H1 (cell line): ENCODE results near the gene MAPK13. TPM values are rescaled to one million over a fixed set of nuclear protein-coding genes. Genes with fewer than 3 reads are reported as not detected.
A peak's percentile ranks its signal among the peaks of the same experiment; 100 is the strongest.

ENCODE experiments used
- CTCF ChIA-PET: fragments of 300-600 bp; sonication (Branson Sonifier 250); formaldehyde crosslinking; loops from one replicate; lab custom pipeline; 2021; ENCODE audit not compliant: partially characterized antibody; lab: Charles Lee
- POLR2A ChIA-PET: fragments of 300-600 bp; sonication (Branson Sonifier 250); formaldehyde crosslinking; loops from one replicate; lab custom pipeline; 2021; ENCODE audit warnings: inconsistent platforms; ENCODE audit not compliant: partially characterized antibody; lab: Charles Lee
- DNase-seq, 2 experiments: peaks; one replicate each; pipeline versions ENCODE4 v3.0.0 to v3.0.0-alpha.2; 2010 to 2022; ENCODE audit warnings: low spot score in 2 of 2, low read depth in 1 of 2, mixed read lengths in 1 of 2
- FAIRE-seq: peaks from 2 replicates; lab custom pipeline; 2011; peaks lifted over from hg19 to GRCh38; lab: Jason Lieb, UNC
- H2AFZ ChIP-seq: 2 replicates; pipeline ENCODE4 v1.8.1; 2012; ENCODE audit warnings: low read length, inconsistent platforms
- H2AK5ac ChIP-seq: 2 replicates; pipeline ENCODE4 v1.6.1; 2013; ENCODE audit warnings: low read depth, low read length
- H2BK120ac ChIP-seq: replicated peaks from 2 replicates; pipeline ENCODE3; 2013; ENCODE audit warnings: low read depth, low read length, inconsistent platforms
- H2BK12ac ChIP-seq: 2 replicates; pipeline ENCODE4 v1.6.1; 2013; ENCODE audit warnings: low read depth, low read length
- H2BK15ac ChIP-seq: 2 replicates; pipeline ENCODE4 v1.6.1; 2013; ENCODE audit warnings: low read length
- H2BK20ac ChIP-seq: 2 replicates; pipeline ENCODE4 v1.6.1; 2013; ENCODE audit warnings: low read length
- H2BK5ac ChIP-seq: 2 replicates; pipeline ENCODE4 v1.6.1; 2013; ENCODE audit warnings: low read depth, low read length
- H3K14ac ChIP-seq: 2 replicates; pipeline ENCODE4 v1.6.1; 2013; ENCODE audit warnings: inconsistent platforms; ENCODE audit not compliant: insufficient read length
- H3K18ac ChIP-seq: 2 replicates; pipeline ENCODE4 v1.6.1; 2013; ENCODE audit warnings: low read length; ENCODE audit errors: extremely low read depth
- H3K23ac ChIP-seq: 2 replicates; pipeline ENCODE4 v1.6.1; 2013; ENCODE audit warnings: inconsistent platforms; ENCODE audit not compliant: insufficient read length
- H3K23me2 ChIP-seq: 2 replicates; pipeline ENCODE4 v1.6.1; 2013; ENCODE audit warnings: low read depth, low read length
- H3K27ac ChIP-seq: 2 replicates; pipeline ENCODE4 v1.6.1; 2011; ENCODE audit warnings: low read depth, low read length, inconsistent platforms
- H3K27me3 ChIP-seq, 4 experiments: replicated peaks in 1 of 4; 1 replicate in 1 of 4; 2 replicates in 3 of 4; pipeline versions ENCODE4 v1.6.1 to v1.8.1; 2011 to 2013; ENCODE audit warnings: low read length in 3 of 4, mild to moderate bottlenecking in 3 of 4, inconsistent platforms in 2 of 4, mixed read lengths in 2 of 4, moderate library complexity in 1 of 4; ENCODE audit not compliant: control insufficient read depth in 3 of 4, insufficient read depth in 3 of 4; ENCODE audit errors: extremely low read depth in 1 of 4
- H3K36me3 ChIP-seq, 4 experiments: 2 replicates each; pipeline versions ENCODE4 v1.6.1 to v1.8.1; 2011 to 2013; ENCODE audit warnings: mild to moderate bottlenecking in 4 of 4, low read length in 3 of 4, moderate library complexity in 2 of 4, control low read depth in 1 of 4, inconsistent platforms in 1 of 4; ENCODE audit not compliant: insufficient read depth in 4 of 4, control insufficient read depth in 2 of 4
- H3K4ac ChIP-seq: replicated peaks from 2 replicates; pipeline ENCODE3; 2013; ENCODE audit warnings: low read length, low read depth, mixed read lengths, inconsistent platforms; ENCODE audit not compliant: insufficient read length
- H3K4me1 ChIP-seq, 4 experiments: replicated peaks in 1 of 4; 1 replicate in 1 of 4; 2 replicates in 3 of 4; pipeline versions ENCODE4 v1.6.1 to v1.8.1; 2011 to 2013; ENCODE audit warnings: low read length in 3 of 4, inconsistent platforms in 2 of 4, mixed read lengths in 1 of 4; ENCODE audit not compliant: insufficient read depth in 4 of 4, control insufficient read depth in 3 of 4
- H3K4me2 ChIP-seq, 2 experiments: 2 replicates each; pipeline versions ENCODE4 v1.6.1 to v1.8.1; 2011 to 2013; ENCODE audit warnings: low read depth in 2 of 2, low read length in 2 of 2, control low read depth in 1 of 2, inconsistent platforms in 1 of 2, mild to moderate bottlenecking in 1 of 2; ENCODE audit not compliant: insufficient read depth in 1 of 2
- H3K4me3 ChIP-seq, 4 experiments: fragments of 200-600, 300-600 bp in 1 of 4; sonication (generic), shearing (Covaris generic), sonication (Bioruptor Twin) in 1 of 4; 2 replicates each; pipeline versions ENCODE4 v1.5.1 to v1.8.1; 2011 to 2016; ENCODE audit warnings: low read length in 4 of 4, low read depth in 3 of 4, control low read depth in 2 of 4, inconsistent platforms in 2 of 4, mild to moderate bottlenecking in 2 of 4, mixed read lengths in 1 of 4, moderate library complexity in 1 of 4; ENCODE audit not compliant: insufficient read depth in 2 of 4; ENCODE audit errors: extremely low read depth in 1 of 4
- H3K56ac ChIP-seq: replicated peaks from 2 replicates; pipeline ENCODE3; 2013; ENCODE audit warnings: low read depth, mild to moderate bottlenecking, mixed read lengths, low read length, inconsistent platforms; ENCODE audit not compliant: insufficient read length
- H3K79me1 ChIP-seq: 2 replicates; pipeline ENCODE4 v1.6.1; 2013; ENCODE audit warnings: low read depth, low read length, control low read depth
- H3K79me2 ChIP-seq, 2 experiments: 2 replicates each; pipeline versions ENCODE4 v1.6.1 to v1.8.1; 2012 to 2013; ENCODE audit warnings: low read length in 2 of 2, mild to moderate bottlenecking in 2 of 2, inconsistent platforms in 1 of 2; ENCODE audit not compliant: insufficient read depth in 2 of 2, control insufficient read depth in 1 of 2
- H3K9ac ChIP-seq, 4 experiments: replicated peaks in 1 of 4; 1 replicate in 1 of 4; 2 replicates in 3 of 4; pipeline versions ENCODE4 v1.6.1 to v1.8.1; 2011 to 2013; ENCODE audit warnings: low read depth in 3 of 4, low read length in 3 of 4, control low read depth in 2 of 4, mild to moderate bottlenecking in 2 of 4, moderate library complexity in 2 of 4, inconsistent platforms in 1 of 4; ENCODE audit errors: extremely low read depth in 1 of 4
- H3K9me3 ChIP-seq, 2 experiments: 2 replicates each; pipeline versions ENCODE4 v1.6.1 to v1.8.1; 2012 to 2013; ENCODE audit warnings: mild to moderate bottlenecking in 2 of 2, moderate library complexity in 2 of 2, control low read depth in 1 of 2, inconsistent platforms in 1 of 2, low read depth in 1 of 2, low read length in 1 of 2, mixed read lengths in 1 of 2; ENCODE audit not compliant: insufficient read depth in 2 of 2
- H4K20me1 ChIP-seq, 2 experiments: replicated peaks in 1 of 2; 2 replicates each; pipeline versions ENCODE3 to v1.8.1; 2011 to 2013; ENCODE audit warnings: inconsistent platforms in 2 of 2, low read length in 2 of 2, mild to moderate bottlenecking in 1 of 2; ENCODE audit not compliant: insufficient read depth in 2 of 2, control insufficient read depth in 1 of 2
- H4K5ac ChIP-seq: 2 replicates; pipeline ENCODE4 v1.6.1; 2013; ENCODE audit warnings: low read length, low read depth, mixed read lengths, inconsistent platforms; ENCODE audit not compliant: insufficient read length
- H4K8ac ChIP-seq: 2 replicates; pipeline ENCODE4 v1.8.0; 2013; ENCODE audit warnings: mild to moderate bottlenecking, moderate library complexity, low read length, inconsistent platforms; ENCODE audit not compliant: insufficient read depth; ENCODE audit errors: extremely low read depth
- H4K91ac ChIP-seq: replicated peaks from 2 replicates; pipeline ENCODE3; 2013; ENCODE audit warnings: low read length, mixed read lengths, inconsistent platforms; ENCODE audit not compliant: insufficient read length
- CEBPB ChIP-seq: IDR thresholded peaks from 2 replicates; pipeline ENCODE4 v1.6.1; 2012; ENCODE audit warnings: low read depth, low read length
- JUN ChIP-seq: IDR thresholded peaks from 2 replicates; pipeline ENCODE4 v1.6.1; 2011; ENCODE audit warnings: low read depth, mild to moderate bottlenecking, improper control_type of control experiment, low read length
- RNF2 ChIP-seq: fragments of 200-900, 300-1000 bp; sonication (generic); IDR thresholded peaks from 2 replicates; pipeline ENCODE4 v1.7.1; 2016; ENCODE audit warnings: borderline replicate concordance, low read depth, mild to moderate bottlenecking, antibody characterized with exemption, low read length; ENCODE audit not compliant: poor library complexity, severe bottlenecking; ENCODE audit errors: missing control alignments
- SIX5 ChIP-seq: IDR thresholded peaks from 2 replicates; pipeline ENCODE4 v1.6.1; 2011; ENCODE audit warnings: mild to moderate bottlenecking, low read depth, low read length
- SUZ12 ChIP-seq: fragments of 200-600 bp; sonication (generic); IDR thresholded peaks from 2 replicates; pipeline ENCODE4 v1.6.1; 2012; ENCODE audit warnings: mild to moderate bottlenecking, inconsistent platforms, low read length, moderate library complexity, mixed read lengths
- TCF12 ChIP-seq: IDR thresholded peaks from 2 replicates; pipeline ENCODE4 v1.6.1; 2011; ENCODE audit warnings: low read depth, mild to moderate bottlenecking, low read length
- YY1 ChIP-seq: IDR thresholded peaks from 2 replicates; pipeline ENCODE4 v1.6.1; 2011; ENCODE audit warnings: low read depth, mild to moderate bottlenecking, low read length
- WGBS, 2 experiments: shearing (Covaris generic) in 1 of 2; methylation state at CpG; one replicate each; pipeline versions ENCODE4 v1.1.6 to v1.1.7; 2013 to 2015; ENCODE audit warnings: low lambda C conversion rate in 2 of 2, mixed read lengths in 2 of 2, inconsistent platforms in 1 of 2, low coverage in 1 of 2, missing lambda C conversion rate in 1 of 2; ENCODE audit not compliant: insufficient replicate concordance in 2 of 2, insufficient coverage in 1 of 2, insufficient read length in 1 of 2; ENCODE audit errors: extremely low coverage in 1 of 2, missing lambda C conversion rate in 1 of 2; 5-methylcytosine and 5-hydroxymethylcytosine counted together
- polyA plus RNA-seq, 7 experiments: library from polyadenylated mRNA; depleted of rRNA in 3 of 7; stranded (reverse) in 5 of 7; unstranded in 2 of 7; fragments of >200 nt in 5 of 7; fragments of 200-250 nt in 2 of 7; gene quantifications; 1 replicate in 5 of 7; 2 replicates in 1 of 7; 4 replicates in 1 of 7; pipeline versions ENCODE4 v1.2.1 to v1.2.3, GENCODE V29; 2011 to 2013; ENCODE audit warnings: missing spikeins in 2 of 7, mixed read lengths in 2 of 7
- total RNA-seq: library from RNA; stranded (reverse); fragmentation: NEBNext Ultra II Directional; extraction: Animal tissue kit (Norgen Biotek cat#: 25700); gene quantifications from 2 replicates; pipeline ENCODE4 v1.2.1, GENCODE V29; 2021

The MAPK13 gene
- total and polyA plus RNA-seq, 2 of the 8 experiments (the other 6 are each of a cell fraction or from before 2014, with no cell fraction given), result 10.1 to 14.1 TPM

DNA sequence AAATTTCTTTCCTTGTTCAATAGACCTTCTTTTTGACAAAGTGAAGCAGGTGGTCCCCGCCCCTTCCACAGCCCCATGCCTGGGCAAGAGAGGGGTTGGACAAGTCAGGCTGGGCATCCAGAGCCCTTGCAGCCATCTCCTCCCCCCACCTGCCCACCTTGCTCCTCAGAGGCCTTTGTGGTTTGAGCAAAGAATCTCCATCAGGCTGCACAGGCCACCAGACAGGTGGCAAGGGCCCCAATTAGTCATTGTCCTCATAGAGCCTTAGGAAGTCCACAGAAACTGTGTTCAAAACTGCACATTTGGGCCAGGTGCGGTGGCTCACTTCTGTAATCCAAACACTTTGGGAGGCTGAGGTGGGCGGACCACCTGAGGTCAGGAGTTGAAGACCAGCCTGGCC is 1.5 kb upstream of the MAPK13 start:
- no peaks in the 10 kb centered on the region for H3K36me3 ChIP-seq
- POLR2A ChIA-PET, result interaction anchor here (1.6 kb wide), 1 partner anchor 8 kb away, joined by 10 read pairs; no protein-coding TSS in a partner anchor
- no peak for FAIRE-seq

More for the DNA sequence above, 1.5 kb upstream of the MAPK13 start:
- Histone ChIP-seq H3K4ac (no peak overlapping the region), H3K79me1 (no peaks in the 10 kb centered on the region; the same call in 1 of the 2 replicates), H3K4me2 (no peak overlapping the region), H4K91ac (no peak overlapping the region), H2BK12ac (no peak overlapping the region), H3K56ac (no peak overlapping the region), H4K8ac (no peak overlapping the region), H2BK120ac (no peak overlapping the region), H3K27ac (no peak overlapping the region), H3K23ac (no peak overlapping the region), H3K9ac (no peak overlapping the region), H3K4me3 (no peak overlapping the region), H4K20me1 (no peaks in the 10 kb centered on the region), H3K23me2 (peaks cover 9% of the 10 kb centered on the region; the same call in 1 of the 2 replicates), H2BK20ac (no peak overlapping the region), H2AFZ (no peak overlapping the region), H3K18ac (no peak overlapping the region)
- no peak for DNase-seq
- TF ChIP-seq TCF12, result no peak
- no peak for TF ChIP-seq SIX5
- no peak for TF ChIP-seq SUZ12
- TF ChIP-seq RNF2, result no peak
- no peak for TF ChIP-seq YY1
- no peak for TF ChIP-seq CEBPB
- no peak for TF ChIP-seq JUN
- TF ChIP-seq, all 59 proteins: peak for 0
- no peak overlapping the region for H2AK5ac ChIP-seq
- 83% methylated on average over 3 of the region's 3 CpGs; no CpG with 5 or more reads in 1 of the 2 experiments for WGBS, 2 experiments
- no peak overlapping the region for H4K5ac ChIP-seq
- no peak overlapping the region for H3K14ac ChIP-seq
- H3K79me2 ChIP-seq, result no peaks in the 10 kb centered on the region
- peaks cover 7 to 18% (median 15%) of the 10 kb centered on the region in 4 experiments for H3K4me1 ChIP-seq
- CTCF ChIA-PET, result interaction anchor here (3.0 to 3.4 kb wide), 2 partner anchors 11 kb away, joined by 19 read pairs; no protein-coding TSS in a partner anchor
- H3K27me3 ChIP-seq, result peaks cover 0 to 10% (median 3%) of the 10 kb centered on the region in 4 experiments; a peak in 4 of 7 replicates
- H2BK5ac ChIP-seq, result no peak overlapping the region
- no peaks in the 10 kb centered on the region for H3K9me3 ChIP-seq
- H2BK15ac ChIP-seq, result 0 out of 2 replicates have a peak overlapping the region, but pooled peaks have one; percentile 46
